Measurements from ENCODE around the gene USP44. TPM values are rescaled to one million over a fixed set of nuclear protein-coding genes. Genes with fewer than 3 reads are reported as not detected.
A peak's percentile ranks its signal among the peaks of the same experiment; 100 is the strongest.

The USP44 gene
- total RNA-seq, 6 donors from 2014 or later: 4.2 to 25.6 (median 11.5) TPM

DNA sequence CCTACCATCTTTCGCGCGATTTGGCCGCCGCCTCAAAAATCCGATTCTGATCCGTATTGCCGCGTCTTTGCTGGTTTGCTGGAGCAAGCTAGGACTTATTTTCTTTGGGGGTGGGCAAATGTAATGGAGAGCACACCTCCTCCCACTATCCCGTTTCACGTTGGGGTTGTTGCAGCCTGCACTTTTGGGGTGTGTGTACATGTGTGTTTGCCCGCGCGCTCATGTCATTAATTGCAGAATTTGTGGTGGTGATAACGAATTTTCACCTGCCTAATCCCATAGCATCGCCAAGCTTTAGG is 76.7 kb downstream of the USP44 start:
- H3K36me3 ChIP-seq: peaks cover 4 to 32% (median 12%) of the 10 kb centered on the region in 4 donors
- H3K4me3 ChIP-seq: peak overlapping the region; percentile 63 to 91 (median 78)
- H3K9me3 ChIP-seq: no peaks in the 10 kb centered on the region
- 0 to 1% methylated on average over 6 to 16 of the region's 16 CpGs for WGBS, 2 donors
- TF ChIP-seq EP300 (IDR thresholded peaks at IDR 0.05): no peak
- no peak for TF ChIP-seq POLR2AphosphoS5 (IDR thresholded peaks at IDR 0.05)
- TF ChIP-seq, protein P1, sequence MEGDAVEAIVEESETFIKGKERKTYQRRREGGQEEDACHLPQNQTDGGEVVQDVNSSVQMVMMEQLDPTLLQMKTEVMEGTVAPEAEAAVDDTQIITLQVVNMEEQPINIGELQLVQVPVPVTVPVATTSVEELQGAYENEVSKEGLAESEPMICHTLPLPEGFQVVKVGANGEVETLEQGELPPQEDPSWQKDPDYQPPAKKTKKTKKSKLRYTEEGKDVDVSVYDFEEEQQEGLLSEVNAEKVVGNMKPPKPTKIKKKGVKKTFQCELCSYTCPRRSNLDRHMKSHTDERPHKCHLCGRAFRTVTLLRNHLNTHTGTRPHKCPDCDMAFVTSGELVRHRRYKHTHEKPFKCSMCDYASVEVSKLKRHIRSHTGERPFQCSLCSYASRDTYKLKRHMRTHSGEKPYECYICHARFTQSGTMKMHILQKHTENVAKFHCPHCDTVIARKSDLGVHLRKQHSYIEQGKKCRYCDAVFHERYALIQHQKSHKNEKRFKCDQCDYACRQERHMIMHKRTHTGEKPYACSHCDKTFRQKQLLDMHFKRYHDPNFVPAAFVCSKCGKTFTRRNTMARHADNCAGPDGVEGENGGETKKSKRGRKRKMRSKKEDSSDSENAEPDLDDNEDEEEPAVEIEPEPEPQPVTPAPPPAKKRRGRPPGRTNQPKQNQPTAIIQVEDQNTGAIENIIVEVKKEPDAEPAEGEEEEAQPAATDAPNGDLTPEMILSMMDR (IDR thresholded peaks at IDR 0.05): no peak
- no peak for TF ChIP-seq POLR2A (IDR thresholded peaks at IDR 0.05)
- H3K4me1 ChIP-seq: peaks cover 21 to 31% (median 26%) of the 10 kb centered on the region in 4 donors
- H3K27ac ChIP-seq: peak overlapping the region; percentile 80 to 93 (median 90)
- DNase-seq (no peak), ATAC-seq (ENCODE audit: low FRiP score in 2 of 2) (no peak)
- no peaks in the 10 kb centered on the region for H3K27me3 ChIP-seq

DNA sequence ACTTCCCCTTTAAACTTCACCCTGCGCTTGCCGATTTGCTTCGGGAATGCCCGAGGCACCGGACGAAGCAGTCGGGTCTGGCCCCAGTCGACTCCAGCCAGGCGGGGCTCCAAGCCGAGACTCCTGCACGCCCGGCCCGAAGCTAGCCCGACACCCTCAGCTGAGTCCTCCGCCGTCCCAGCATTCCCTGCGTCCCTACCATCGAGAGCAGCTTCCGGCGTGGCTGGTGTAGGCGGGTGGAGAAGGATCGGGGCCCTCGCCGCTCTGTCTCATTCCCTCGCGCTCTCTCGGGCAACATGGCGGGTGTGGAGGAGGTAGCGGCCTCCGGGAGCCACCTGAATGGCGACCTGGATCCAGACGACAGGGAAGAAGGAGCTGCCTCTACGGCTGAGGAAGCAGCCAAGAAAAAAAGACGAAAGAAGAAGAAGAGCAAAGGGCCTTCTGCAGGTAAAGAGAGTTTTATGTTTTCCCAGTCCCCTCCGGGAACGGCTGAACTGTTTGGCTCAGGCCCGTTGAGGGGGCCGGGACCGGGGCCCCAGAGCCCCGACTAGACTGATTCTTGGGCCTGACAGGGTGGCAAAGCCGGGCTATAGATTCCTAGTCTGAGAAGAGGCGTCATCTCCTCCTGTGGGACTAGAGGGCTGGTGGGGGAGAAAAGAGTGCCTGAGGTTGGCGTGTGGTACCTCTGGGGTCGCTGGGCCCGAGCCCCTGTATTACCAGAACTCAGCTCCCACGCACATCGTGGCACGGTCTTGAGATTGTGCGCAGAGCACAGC is 77.2 kb downstream of the USP44 start, which contains the start of gene METAP2:
Gene METAP2, plus strand, starts transcription at position 269 of the 776 bp plus-strand sequence. Its CDS starts 28 bp downstream, at position 297.
- H3K27me3 ChIP-seq: no peaks in the 10 kb centered on the region
- peak within 1 kb of the TSS; percentile 63 to 91 (median 78) for H3K4me3 ChIP-seq
- H3K4me1 ChIP-seq: peaks cover 18 to 31% (median 26%) of the 10 kb centered on the region in 4 donors
- peak; percentile 95 to 97 for DNase-seq
- peak; percentile 99 to 100 for ATAC-seq (ENCODE audit: low FRiP score in 2 of 2)
- peaks cover 4 to 29% (median 12%) of the 10 kb centered on the region in 4 donors for H3K36me3 ChIP-seq
- no peaks in the 10 kb centered on the region for H3K9me3 ChIP-seq
- no peak for TF ChIP-seq EP300 (IDR thresholded peaks at IDR 0.05)
- TF ChIP-seq, protein P1 (IDR thresholded peaks at IDR 0.05): peak in 1 of 6 experiments; percentile 27
- peak; percentile 41 to 97 (median 86) for TF ChIP-seq POLR2A (IDR thresholded peaks at IDR 0.05)
- peak; percentile 95 to 98 for TF ChIP-seq POLR2AphosphoS5 (IDR thresholded peaks at IDR 0.05)
- WGBS, 2 donors: 0% methylated on average over 26 to 40 of the region's 49 CpGs
- H3K27ac ChIP-seq: peak within 1 kb of the TSS; percentile 80 to 93 (median 90)

DNA sequence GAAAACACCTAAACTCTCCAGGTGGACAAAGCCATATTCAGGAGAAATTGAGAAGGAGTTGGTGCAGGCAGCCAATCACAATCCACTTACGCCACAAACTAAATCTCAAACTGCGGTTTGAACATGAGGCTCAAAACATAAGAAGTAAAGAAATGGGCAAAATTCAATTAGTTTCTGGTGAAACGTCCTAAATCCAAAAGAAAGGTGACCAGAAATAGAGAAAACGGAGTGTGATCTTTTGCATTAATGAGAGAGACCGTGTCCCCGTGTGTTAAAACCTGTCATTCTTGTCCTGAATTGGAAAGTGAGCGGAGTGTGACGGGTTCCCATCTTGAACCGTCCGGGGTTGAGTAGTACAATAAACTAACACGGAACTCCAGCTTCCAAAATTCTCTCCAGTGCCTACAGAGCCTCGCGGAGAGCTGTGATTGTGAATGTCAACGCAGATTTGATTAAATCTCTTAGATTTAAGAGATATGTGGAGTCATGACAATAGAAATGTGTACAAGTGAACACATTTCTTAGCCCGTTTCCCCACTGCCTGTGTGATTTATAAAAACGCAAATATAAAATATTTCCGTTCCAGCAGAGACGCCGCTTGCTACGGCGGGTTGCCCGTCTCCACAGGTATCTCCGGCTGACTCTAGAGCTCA is 77.9 kb downstream of the USP44 start:
- DNase-seq (peak in 1 of 2 donors; percentile 40), ATAC-seq (ENCODE audit: low FRiP score in 2 of 2) (peak; percentile 77 to 78)
- WGBS, 2 donors: 1% methylated on average over 23 of the region's 23 CpGs
- Histone ChIP-seq H3K36me3 (peaks cover 4 to 24% (median 11%) of the 10 kb centered on the region in 4 donors), H3K4me3 (peak overlapping the region; percentile 38 to 91 (median 76)), H3K27me3 (no peaks in the 10 kb centered on the region), H3K4me1 (peaks cover 13 to 31% (median 26%) of the 10 kb centered on the region in 4 donors), H3K27ac (peak overlapping the region; percentile 80 to 93 (median 90)), H3K9me3 (no peaks in the 10 kb centered on the region)
- TF ChIP-seq EP300 (IDR thresholded peaks at IDR 0.05) (no peak), POLR2AphosphoS5 (IDR thresholded peaks at IDR 0.05) (no peak), POLR2A (IDR thresholded peaks at IDR 0.05) (no peak)
- TF ChIP-seq, protein P1 (IDR thresholded peaks at IDR 0.05): no peak

DNA sequence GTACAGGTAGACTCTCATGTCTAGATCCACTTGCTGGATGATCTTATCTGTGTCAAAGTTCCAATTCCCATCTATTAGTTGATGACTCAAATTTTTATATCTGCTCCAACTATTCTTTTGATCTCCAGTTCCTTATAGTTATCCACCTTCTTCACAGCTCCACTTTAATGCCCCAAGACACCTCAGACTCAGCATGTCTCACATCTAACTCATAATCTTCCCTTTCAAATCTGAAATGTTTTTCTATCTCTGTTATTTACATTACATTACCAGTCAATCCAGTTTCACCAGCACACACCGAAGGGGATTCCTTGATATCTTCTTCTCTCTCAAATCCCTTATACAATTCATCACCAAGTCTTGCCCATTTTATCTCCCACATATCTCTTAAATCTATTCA is 81.0 kb downstream of the USP44 start:
- Histone ChIP-seq H3K27me3 (no peaks in the 10 kb centered on the region), H3K9me3 (no peaks in the 10 kb centered on the region), H3K36me3 (no peaks in the 10 kb centered on the region), H3K27ac (no peak overlapping the region), H3K4me3 (no peak overlapping the region), H3K4me1 (peaks cover 9 to 15% (median 11%) of the 10 kb centered on the region in 4 donors)
- ATAC-seq (ENCODE audit: low FRiP score in 2 of 2) (no peak), DNase-seq (no peak)
- TF ChIP-seq POLR2AphosphoS5 (IDR thresholded peaks at IDR 0.05) (no peak), EP300 (IDR thresholded peaks at IDR 0.05) (no peak), POLR2A (IDR thresholded peaks at IDR 0.05) (no peak)
- TF ChIP-seq, protein P1 (IDR thresholded peaks at IDR 0.05): no peak
- WGBS, 2 donors: 83% methylated on average over 1 of the region's 1 CpG

Other genes with a start within 250 kb of the USP44 start
- 10 to 100 TPM; 44.0 to 75.0 (median 50.3) TPM for gene METAP2, start 77.3 kb downstream of the USP44 start, total RNA-seq
- 100 to 1,000 TPM in 2 of 6 donors, 10 to 100 TPM in 4; 74.1 to 115 (median 94.3) TPM for gene NTN4, start 239.3 kb upstream of the USP44 start, total RNA-seq